ENCODE results near the gene GPR132. TPM values are rescaled to one million over a fixed set of nuclear protein-coding genes. Genes with fewer than 3 reads are reported as not detected.

The GPR132 gene
- total RNA-seq, 4 donors from 2014 or later, result 0.20 to 11.6 (median 2.1) TPM

DNA sequence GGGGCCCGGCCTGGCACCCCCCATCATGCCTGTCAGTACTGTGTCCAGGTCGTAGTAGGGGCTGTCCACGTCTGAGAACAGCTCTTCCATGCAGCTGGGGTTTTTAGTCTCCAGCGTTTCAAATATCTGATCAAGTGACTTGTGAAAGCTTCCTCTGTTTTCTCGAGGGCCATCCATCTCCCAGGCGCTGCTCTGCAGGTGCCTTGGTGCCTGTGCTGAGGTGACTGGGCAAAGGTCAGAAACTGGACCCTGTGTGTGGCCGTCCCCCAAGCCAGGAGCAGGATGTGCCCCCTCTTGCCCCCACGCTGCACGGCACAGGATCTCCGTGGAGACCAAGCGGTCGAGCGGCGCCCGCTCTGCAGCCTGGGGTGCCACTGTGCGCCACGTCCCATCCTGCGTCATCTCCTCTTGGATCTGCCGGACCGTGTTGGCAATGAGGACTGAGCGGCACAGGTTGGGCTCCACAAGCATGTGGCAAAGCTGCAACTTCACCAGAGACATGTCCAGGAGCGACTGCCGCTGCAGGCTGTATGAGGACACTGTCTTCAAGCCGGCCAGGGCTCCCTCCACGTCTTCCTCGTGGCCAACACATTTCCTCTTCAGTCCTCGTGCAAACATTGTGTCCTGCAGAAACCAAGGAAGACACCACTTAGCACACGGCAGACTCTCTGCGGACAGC is 53.8 kb downstream of the GPR132 start:
- Histone ChIP-seq H3K36me3 (peaks cover 0 to 15% (median 0%) of the 10 kb centered on the region in 4 donors), H3K27ac (peak overlapping the region in 3 of 4 donors; percentile 8 to 55 (median 51)), H3K4me3 (no peak overlapping the region), H3K27me3 (no peaks in the 10 kb centered on the region), H3K4me1 (peaks cover 0 to 19% (median 0%) of the 10 kb centered on the region in 4 donors), H3K9me3 (no peaks in the 10 kb centered on the region)
- 84% methylated on average over 29 of the region's 29 CpGs; no CpG with 5 or more reads in 1 of the 2 donors for WGBS, 2 donors (ENCODE audit: low coverage in 1 of 2)
- intact Hi-C loops (cut with DNase I; ENCODE audit: low total_unique reads), result loop anchor here (5.0 kb wide), 1 partner anchor 36 kb away; no protein-coding TSS in a partner anchor
- in situ Hi-C loops (cut with MboI; ENCODE audit: low pct_ligation_motif_present in 1 of 4, low pct_unique_long_range_greater_than_20kb in 1 of 4, low sequenced_read_pairs in 3 of 4), result no loop called here
- TF ChIP-seq, protein P1, sequence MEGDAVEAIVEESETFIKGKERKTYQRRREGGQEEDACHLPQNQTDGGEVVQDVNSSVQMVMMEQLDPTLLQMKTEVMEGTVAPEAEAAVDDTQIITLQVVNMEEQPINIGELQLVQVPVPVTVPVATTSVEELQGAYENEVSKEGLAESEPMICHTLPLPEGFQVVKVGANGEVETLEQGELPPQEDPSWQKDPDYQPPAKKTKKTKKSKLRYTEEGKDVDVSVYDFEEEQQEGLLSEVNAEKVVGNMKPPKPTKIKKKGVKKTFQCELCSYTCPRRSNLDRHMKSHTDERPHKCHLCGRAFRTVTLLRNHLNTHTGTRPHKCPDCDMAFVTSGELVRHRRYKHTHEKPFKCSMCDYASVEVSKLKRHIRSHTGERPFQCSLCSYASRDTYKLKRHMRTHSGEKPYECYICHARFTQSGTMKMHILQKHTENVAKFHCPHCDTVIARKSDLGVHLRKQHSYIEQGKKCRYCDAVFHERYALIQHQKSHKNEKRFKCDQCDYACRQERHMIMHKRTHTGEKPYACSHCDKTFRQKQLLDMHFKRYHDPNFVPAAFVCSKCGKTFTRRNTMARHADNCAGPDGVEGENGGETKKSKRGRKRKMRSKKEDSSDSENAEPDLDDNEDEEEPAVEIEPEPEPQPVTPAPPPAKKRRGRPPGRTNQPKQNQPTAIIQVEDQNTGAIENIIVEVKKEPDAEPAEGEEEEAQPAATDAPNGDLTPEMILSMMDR (IDR thresholded peaks at IDR 0.05), result no peak
- no peak for TF ChIP-seq EP300 (IDR thresholded peaks at IDR 0.05; ENCODE audit: low read depth)
- DNase-seq, result no peak

DNA sequence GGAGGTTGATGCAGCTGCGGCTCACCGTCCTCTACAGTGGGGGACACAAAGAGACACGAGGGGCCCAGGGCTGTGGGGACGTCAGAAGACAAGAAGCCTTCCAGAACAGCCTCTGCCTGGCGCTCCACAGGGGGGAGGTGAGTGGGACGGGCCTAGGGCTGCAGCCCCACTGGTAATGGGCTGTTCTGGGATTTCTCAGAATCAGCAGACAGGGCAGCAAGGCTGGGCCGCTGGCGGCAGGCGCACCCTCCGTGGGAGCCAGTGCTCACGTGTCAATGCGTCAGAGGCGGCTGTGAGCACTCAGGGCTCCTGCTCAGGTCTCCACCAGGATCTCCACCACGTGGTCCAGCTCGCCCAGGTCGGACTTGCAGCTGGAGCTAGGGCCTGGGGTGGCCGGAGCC is 54.3 kb downstream of the GPR132 start:
- H3K27me3 ChIP-seq, result no peaks in the 10 kb centered on the region
- H3K27ac ChIP-seq, result peak overlapping the region in 3 of 4 donors; percentile 21 to 55 (median 51)
- intact Hi-C loops (cut with DNase I; ENCODE audit: low total_unique reads), result loop anchor here (5.0 kb wide), 1 partner anchor 36 kb away; no protein-coding TSS in a partner anchor
- peaks cover 0 to 15% (median 0%) of the 10 kb centered on the region in 4 donors for H3K4me1 ChIP-seq
- H3K36me3 ChIP-seq, result peaks cover 0 to 15% (median 0%) of the 10 kb centered on the region in 4 donors
- in situ Hi-C loops (cut with MboI; ENCODE audit: low pct_ligation_motif_present in 1 of 4, low pct_unique_long_range_greater_than_20kb in 1 of 4, low sequenced_read_pairs in 3 of 4), result no loop called here
- 59 to 86% methylated on average over 7 to 16 of the region's 17 CpGs for WGBS, 2 donors (ENCODE audit: low coverage in 1 of 2)
- no peak for TF ChIP-seq POLR2A (IDR thresholded peaks at IDR 0.05)
- TF ChIP-seq POLR2AphosphoS5 (IDR thresholded peaks at IDR 0.05), result peak in 2 of 3 donors; percentile 40 to 63
- no peak overlapping the region for H3K4me3 ChIP-seq
- peak; percentile 32 for DNase-seq
- no peaks in the 10 kb centered on the region for H3K9me3 ChIP-seq

DNA sequence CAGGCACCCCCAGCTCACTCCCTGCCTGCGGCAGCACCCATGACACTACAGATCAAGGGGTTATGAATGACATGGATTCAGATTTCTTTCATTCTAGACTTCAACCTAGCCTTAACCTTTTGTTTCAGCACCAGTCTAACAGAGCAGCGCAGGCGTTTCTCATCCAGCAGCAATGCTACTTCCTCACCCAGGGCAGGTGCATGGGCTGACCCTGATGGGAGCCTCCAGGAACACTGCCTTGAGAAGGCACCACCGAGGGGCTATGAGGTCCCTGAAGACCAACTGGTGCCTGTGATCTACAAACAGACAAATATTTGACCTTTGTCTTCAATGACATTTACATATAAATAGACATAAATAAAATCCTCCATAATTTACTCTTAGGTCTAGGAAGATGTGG is 55.1 kb downstream of the GPR132 start:
- H3K27ac ChIP-seq, result no peak overlapping the region
- intact Hi-C loops (cut with DNase I; ENCODE audit: low total_unique reads), result loop anchor here (5.0 kb wide), 1 partner anchor 37 kb away; no protein-coding TSS in a partner anchor

DNA sequence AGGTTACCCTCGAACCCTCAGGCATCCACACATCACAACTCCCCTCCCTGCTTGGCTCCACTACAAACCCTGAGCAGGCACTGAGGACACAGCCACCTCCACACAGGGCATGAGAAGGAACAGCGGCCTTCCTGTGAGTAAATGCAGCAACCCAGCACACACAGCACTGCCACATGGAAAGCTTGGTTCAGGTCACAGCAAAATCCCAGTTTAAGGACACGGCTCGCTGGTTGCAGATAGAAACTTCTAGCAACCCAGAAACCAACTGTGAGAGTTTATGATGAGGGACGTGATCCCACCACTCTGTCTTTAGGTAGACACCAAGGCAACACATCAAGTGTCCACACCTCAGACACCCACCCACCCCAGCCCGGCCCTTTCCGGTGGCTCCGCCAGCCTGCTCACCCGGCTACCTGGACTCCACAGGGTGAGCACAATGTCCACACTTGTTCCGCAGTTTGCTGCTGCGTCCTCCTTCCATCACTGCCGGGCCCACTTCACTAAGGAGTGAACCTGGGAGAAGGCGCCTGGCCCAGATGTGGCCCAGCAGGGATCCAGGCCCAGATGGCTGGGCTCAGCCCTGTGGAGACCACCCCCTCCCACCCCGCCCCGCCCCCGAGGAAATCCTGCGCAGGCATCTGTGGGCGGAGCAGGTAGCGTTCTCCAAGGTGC is 57.5 kb downstream of the GPR132 start:
- Histone ChIP-seq H3K4me3 (no peak overlapping the region), H3K27ac (no peak overlapping the region), H3K27me3 (no peaks in the 10 kb centered on the region), H3K36me3 (peaks cover 0 to 15% (median 0%) of the 10 kb centered on the region in 4 donors), H3K9me3 (no peaks in the 10 kb centered on the region), H3K4me1 (peaks cover 0 to 7% (median 0%) of the 10 kb centered on the region in 4 donors)
- TF ChIP-seq POLR2AphosphoS5 (IDR thresholded peaks at IDR 0.05) (no peak), POLR2A (IDR thresholded peaks at IDR 0.05) (no peak), EP300 (IDR thresholded peaks at IDR 0.05; ENCODE audit: low read depth) (no peak)
- TF ChIP-seq, protein P1 (IDR thresholded peaks at IDR 0.05), result no peak
- WGBS, 2 donors (ENCODE audit: low coverage in 1 of 2), result 94% methylated on average over 19 of the region's 19 CpGs; no CpG with 5 or more reads in 1 of the 2 donors
- DNase-seq, result no peak
- intact Hi-C loops (cut with DNase I; ENCODE audit: low total_unique reads), result no loop called here
- in situ Hi-C loops (cut with MboI; ENCODE audit: low pct_ligation_motif_present in 1 of 4, low pct_unique_long_range_greater_than_20kb in 1 of 4, low sequenced_read_pairs in 3 of 4), result no loop called here

More for the DNA sequence above, 55.1 kb downstream of the GPR132 start:
- no peaks in the 10 kb centered on the region for H3K9me3 ChIP-seq
- DNase-seq, result no peak
- H3K4me3 ChIP-seq, result no peak overlapping the region
- WGBS, 2 donors (ENCODE audit: low coverage in 1 of 2), result 78 to 100% methylated on average over 1 to 4 of the region's 4 CpGs
- in situ Hi-C loops (cut with MboI; ENCODE audit: low pct_ligation_motif_present in 1 of 4, low pct_unique_long_range_greater_than_20kb in 1 of 4, low sequenced_read_pairs in 3 of 4), result no loop called here
- TF ChIP-seq POLR2A (IDR thresholded peaks at IDR 0.05), result no peak
- TF ChIP-seq POLR2AphosphoS5 (IDR thresholded peaks at IDR 0.05), result no peak
- no peak for TF ChIP-seq EP300 (IDR thresholded peaks at IDR 0.05; ENCODE audit: low read depth)
- TF ChIP-seq, protein P1 (IDR thresholded peaks at IDR 0.05), result no peak
- peaks cover 0 to 15% (median 0%) of the 10 kb centered on the region in 4 donors for H3K4me1 ChIP-seq
- peaks cover 0 to 15% (median 0%) of the 10 kb centered on the region in 4 donors for H3K36me3 ChIP-seq
- no peaks in the 10 kb centered on the region for H3K27me3 ChIP-seq
